Skin of body (tissue), 2 donors: Measurements from ENCODE around the gene HNF4A. TPM values are rescaled to one million over a fixed set of nuclear protein-coding genes. Genes with fewer than 3 reads are reported as not detected.

Experiments
- DNase-seq: peaks from one replicate; lab custom pipeline; 2025; lab: John Stamatoyannopoulos, UW
- total RNA-seq: library from RNA; depleted of rRNA; stranded (reverse); fragments of >200 nt; gene quantifications from one replicate; pipeline ENCODE4 v1.2.3, GENCODE V29; 2014

The HNF4A gene
- total RNA-seq, 1 donor from 2014 or later = 0.10 TPM

GRCh38 chr20:44424039-44424495 is 68.6 kb downstream of the HNF4A start:
- DNase-seq = no peak

GRCh38 chr20:44425923-44426322 is 70.4 kb downstream of the HNF4A start:
- DNase-seq = no peak

- no peak for DNase-seq
Measured at GRCh38 chr20:44426879-44427790, 71.6 kb downstream of the HNF4A start.

GRCh38 chr20:44427804-44428173 is 72.3 kb downstream of the HNF4A start:
- no peak for DNase-seq

- DNase-seq = no peak
Measured at GRCh38 chr20:44428174-44429016, 72.9 kb downstream of the HNF4A start.

GRCh38 chr20:44429017-44429339 is 73.5 kb downstream of the HNF4A start:
- no peak for DNase-seq

- DNase-seq = no peak
Measured at GRCh38 chr20:44429419-44430269, 74.1 kb downstream of the HNF4A start.

- no peak for DNase-seq
Measured at GRCh38 chr20:44430270-44431065, 75.0 kb downstream of the HNF4A start.

- no peak for DNase-seq
Measured at GRCh38 chr20:44431118-44431501, 75.6 kb downstream of the HNF4A start.

GRCh38 chr20:44431502-44432234 is 76.2 kb downstream of the HNF4A start:
- no peak for DNase-seq

- no peak for DNase-seq
Measured at GRCh38 chr20:44432618-44433577, 77.4 kb downstream of the HNF4A start.

- no peak for DNase-seq
Measured at GRCh38 chr20:44433751-44434538, 78.4 kb downstream of the HNF4A start.

- no peak for DNase-seq
Measured at GRCh38 chr20:44435630-44436335, 80.3 kb downstream of the HNF4A start.

GRCh38 chr20:44436393-44436792 is 80.9 kb downstream of the HNF4A start:
- no peak for DNase-seq

GRCh38 chr20:44437497-44437896 is 82.0 kb downstream of the HNF4A start:
- no peak for DNase-seq

- DNase-seq = no peak
Measured at GRCh38 chr20:44438782-44439181, 83.3 kb downstream of the HNF4A start.

- no peak for DNase-seq
Measured at GRCh38 chr20:44439318-44439717, 83.8 kb downstream of the HNF4A start.
